HG02938 (cell line): Measurements from ENCODE around the gene FAM9C.

Source experiments
- ATAC-seq: cut with Tn5 transposase; IDR thresholded peaks from one replicate; pipeline ENCODE4 v1.9.1; 2021; ENCODE audit warnings: mild to moderate bottlenecking, moderate library complexity; ENCODE audit not compliant: unreplicated experiment

Gene FAM9C

DNA sequence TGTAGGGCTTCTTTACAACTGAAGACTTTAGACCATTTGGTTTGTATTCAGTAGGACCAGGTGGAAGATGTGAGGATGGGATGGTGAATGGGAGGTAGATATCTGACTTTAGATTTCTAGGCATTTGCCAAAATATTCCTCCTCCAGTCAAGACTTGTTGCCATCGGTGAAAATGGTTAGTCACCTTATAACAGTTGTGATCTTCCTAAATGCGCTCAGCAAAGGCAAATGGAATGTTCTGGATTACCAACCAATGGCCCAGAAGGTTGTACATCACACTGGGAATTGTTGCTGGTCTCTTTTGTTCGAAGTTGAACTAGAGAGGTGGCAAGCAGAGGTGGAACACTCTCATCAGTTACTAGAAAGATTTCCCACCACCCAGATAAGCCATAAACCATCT is 35.6 kb downstream of the FAM9C start:
- ATAC-seq: no peak

DNA sequence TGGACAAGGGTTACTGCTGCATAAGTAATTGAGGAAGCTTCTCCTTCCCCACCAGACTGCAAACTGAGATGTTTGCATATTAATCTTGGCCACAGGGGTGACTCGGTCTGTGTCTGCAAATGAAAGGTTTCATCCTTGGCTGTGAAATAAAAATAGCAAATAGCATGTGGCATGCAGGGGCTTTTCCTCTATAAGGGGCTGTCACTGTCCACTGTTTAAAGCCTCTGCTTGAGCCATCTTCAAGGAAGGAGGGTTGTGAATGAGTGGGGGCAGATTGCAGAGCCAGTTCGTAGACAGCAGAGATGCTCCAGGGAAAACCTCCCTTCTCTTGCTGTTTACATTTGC is 36.3 kb downstream of the FAM9C start:
- no peak for ATAC-seq

DNA sequence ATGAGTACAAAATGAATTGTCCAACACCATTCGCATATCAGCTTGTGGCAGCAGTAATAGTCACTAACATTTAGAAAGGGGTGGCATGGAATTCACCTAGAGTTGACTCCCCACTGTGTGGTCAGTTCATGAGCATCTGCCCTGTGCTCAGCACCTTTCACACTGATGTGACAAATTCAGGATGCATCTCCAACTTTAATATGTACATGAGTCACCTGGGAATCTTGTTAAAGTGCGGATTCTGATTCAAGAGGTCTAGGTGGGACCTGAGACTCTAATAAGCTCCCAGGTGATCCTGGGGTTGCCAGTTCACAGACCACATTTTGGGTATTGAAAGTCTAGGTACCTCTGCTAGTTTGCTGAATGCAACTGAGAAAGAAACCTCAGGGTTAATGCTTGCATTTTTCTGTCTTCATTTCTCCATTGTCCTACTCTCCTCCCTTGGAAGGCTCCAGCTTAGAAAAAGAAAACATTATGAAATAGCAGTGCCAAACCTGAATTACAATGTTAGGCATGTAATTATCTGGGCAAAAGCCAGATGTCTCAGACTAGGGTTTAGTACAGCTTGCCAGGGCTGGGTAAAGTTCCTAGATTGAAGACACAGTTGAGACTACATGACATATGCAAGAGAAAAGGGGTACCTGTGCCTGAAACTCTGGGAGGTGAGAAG is 36.8 kb downstream of the FAM9C start:
- ATAC-seq: no peak

DNA sequence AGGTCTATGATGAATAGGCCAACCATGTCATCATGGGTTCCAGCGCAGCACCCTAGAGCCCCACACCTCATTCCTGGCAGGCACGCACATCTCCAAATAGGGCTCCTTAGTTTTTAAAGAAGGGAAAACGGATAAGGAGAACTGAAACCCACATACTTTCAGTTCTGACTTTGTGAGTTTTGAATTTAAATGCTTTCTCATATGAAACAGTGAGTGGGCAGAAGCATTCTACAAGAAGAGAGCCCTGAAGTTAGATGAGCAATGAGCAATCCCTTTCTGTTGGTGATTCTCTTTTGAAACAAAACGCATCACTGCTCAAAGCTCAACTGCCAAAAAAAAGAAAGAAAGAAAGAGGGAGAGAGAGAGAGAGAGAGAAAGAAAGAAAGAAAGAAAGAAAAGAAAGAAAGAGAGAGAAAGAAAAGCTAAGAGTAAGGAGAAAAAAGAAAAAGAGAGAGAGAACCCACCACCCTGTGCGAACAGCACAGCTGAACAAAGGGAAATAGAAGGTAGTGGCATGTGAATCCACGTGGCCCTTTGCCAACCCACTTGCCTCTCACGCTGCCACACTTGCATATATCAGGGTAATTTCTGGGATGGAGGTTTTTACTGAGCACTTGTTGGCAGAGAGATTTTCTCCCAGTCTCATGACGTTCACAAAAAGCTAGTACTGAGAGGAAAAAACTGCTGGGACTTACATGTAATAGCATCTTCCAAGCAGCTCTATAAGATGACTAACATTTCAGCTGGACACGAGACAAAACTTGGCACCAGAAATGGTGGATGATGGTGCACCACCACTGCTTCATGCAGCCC is 38.6 kb downstream of the FAM9C start:
- ATAC-seq: peak; percentile 47

DNA sequence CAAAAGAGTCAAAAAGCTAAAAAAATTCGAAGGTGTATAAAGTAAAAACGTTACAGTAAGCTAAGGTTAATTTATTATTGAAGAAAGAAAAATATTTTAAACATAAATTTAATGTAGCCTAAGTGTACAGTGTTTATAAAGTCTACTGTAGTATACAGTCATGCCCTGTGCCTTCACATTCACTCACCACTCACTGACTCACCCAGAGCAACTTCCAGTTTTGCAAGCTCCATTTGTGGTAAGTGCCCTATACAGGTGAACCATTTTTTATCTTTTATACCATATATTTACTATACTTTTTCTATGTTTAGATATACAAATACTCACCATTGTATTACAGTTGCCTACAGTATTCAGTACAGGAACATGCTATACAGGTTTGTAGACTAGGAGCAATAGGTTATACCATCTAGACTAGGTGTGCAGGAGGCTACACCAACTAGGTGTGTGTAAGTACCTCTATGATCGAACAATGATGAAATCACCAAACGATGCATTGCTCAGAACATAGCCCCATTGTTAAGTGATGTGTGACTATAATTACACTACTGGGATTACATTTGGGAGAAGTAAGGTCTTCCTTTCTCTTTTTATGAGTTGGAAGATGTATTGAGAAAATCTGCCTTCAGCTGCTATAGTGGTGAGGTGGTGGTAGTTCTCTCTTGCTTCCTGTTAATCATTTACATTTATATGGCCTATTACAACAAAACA is 42.3 kb downstream of the FAM9C start:
- no peak for ATAC-seq

DNA sequence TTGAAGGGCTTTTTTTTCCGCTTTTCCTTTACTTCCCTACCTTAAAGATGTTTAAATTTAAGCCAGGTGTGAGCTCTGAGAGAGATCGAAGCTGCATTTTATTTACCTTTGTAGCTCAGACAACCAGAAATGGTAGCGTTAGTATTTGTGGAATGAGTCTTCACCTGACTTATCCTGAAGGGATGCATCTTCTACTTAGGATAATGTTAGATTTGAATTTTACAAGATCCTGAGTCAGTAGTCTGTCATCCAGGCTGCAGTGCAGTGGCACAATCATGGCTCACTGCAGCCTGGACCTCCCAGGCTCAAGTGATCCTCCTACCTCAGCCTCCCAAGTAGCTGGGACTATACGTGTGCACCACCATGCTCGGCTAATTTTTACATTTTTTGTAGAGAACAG is 43.3 kb downstream of the FAM9C start:
- no peak for ATAC-seq

DNA sequence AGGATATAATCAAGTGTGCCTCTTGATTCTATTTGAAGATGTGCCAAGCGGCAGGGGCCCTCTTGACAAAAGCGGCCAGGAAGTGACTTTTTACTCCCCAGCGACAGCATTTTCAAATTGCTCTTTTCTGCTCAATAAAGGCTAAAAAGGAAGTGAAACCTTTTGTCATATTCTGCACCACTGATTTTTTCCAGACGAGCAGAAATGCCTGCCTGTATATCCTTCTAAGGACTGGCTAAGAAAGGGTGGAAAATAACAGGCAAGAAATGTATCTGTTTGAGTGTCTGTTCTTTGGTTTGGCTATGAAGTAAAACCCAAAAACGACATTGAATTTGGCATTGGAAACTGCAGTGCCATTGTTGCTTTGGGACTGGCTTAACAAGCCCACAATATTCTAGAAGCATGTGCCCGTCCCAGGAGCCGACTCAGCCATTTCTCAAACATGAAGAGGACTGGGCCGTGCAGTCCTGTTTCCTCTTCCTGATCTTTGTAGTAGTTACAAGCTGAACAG is 44.1 kb downstream of the FAM9C start:
- ATAC-seq: no peak

DNA sequence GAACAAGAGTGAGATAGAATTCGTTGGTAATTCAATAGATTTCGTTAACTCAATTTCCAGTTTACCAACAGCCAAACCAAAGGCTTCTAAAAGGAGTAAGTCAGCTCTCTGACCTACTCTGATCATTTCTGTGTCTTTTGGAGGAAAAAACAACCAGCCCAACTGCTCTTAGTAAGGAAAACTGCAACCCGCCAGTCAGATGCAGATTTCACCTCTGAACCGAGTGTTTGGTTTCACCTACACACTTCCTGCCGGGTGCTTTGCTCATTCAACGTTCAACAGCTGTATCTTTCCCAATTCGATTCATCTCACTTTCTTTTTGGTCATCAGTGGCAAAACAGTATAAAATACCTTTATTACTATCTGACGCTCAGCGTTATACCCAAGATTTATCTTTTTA is 45.0 kb downstream of the FAM9C start:
- ATAC-seq: peak; percentile 39

DNA sequence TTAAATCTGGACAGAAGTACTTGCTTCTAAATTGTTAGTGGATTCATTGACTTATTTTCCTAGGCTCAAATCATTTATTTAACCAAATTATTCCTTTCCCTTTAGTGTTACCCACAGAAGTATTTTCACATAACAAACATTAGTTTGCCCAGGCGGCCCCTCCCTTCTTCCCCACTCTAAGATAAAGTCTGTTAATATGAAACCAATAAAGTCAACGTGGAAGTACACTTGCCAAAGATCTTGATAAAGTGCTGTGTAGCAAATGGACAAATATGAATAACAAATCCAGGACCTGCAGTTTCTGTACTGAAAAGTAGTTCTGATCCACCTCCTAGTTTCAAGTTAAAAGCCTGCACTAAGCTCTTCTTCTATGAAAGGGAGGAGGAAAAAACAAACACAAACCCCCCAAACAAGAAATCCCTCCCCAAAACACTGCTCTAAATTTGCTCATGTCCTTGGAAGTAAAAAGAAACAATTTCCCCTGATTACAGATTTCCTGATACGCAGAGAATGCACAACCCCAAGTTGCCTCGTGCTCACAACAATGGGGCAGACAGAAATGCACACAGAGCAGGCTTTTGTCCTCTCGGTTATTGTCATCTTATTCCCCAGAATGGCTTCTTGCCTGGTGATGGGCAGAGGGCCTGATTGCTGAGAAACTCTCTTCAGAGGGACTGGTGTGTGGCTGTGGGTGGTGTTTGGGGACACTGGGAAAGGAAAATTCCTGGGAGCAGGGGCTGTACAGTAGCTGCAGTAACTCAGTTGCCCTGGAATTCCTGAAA is 46.3 kb downstream of the FAM9C start:
- ATAC-seq: no peak

DNA sequence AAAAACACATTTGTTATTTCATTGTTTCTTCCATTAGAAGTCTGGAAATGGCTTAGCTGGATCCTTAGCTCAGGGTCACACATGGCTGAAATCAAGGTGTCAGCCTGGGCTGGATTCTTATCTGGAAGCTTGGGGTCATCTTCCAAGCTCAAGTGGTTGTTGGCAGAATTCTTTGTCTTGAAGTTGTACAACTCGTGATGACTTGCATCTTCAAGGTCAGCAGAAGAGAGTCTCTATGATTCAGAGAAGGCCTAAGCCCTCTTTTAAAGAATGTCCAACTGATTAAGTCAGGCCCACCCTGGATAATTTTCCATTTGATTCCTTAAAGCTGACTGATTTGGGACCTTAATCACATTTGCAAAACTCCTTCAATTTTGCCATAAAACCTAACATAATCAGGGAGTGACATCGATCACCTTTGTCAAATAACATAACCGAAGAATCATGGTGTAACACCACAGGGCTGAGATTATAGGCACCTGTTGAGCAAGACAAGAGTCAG is 47.4 kb downstream of the FAM9C start:
- no peak for ATAC-seq

DNA sequence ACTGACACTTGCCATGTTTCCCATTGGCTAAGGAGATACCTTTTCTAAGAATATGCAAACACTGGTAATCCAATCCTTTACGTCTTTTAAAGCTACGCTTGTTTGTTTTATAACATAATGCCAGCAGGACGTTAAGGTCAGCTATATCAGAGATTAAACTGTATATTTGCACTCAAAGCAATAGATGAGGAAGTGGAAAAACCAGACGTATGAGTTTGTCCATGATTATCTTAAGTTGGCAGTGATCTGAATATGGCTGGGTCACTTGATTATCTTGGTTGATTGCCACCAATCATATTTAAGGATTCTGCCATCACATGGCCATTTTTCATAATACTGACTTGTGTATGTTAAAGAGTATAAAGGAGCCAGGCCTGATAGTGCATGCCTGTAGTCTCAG is 50.1 kb downstream of the FAM9C start:
- ATAC-seq: no peak

DNA sequence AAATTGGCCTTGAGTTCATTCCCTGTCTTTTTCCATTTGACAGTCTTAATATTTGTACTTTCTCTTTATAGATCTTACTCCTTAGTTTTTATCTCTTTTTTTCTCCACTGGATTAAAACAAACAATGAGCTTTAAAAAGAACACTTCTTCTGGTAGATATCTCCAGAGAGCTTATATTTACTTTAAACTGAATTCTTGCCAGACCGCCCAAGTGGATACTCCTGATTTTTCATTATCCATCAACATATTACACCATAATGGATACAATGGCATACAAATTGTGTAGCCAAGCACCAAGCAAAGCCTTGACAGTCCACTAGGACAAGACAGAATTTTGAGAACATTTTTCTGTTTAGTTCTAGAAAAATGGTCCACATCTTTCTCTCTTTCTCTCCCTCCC is 50.6 kb downstream of the FAM9C start:
- ATAC-seq: no peak

DNA sequence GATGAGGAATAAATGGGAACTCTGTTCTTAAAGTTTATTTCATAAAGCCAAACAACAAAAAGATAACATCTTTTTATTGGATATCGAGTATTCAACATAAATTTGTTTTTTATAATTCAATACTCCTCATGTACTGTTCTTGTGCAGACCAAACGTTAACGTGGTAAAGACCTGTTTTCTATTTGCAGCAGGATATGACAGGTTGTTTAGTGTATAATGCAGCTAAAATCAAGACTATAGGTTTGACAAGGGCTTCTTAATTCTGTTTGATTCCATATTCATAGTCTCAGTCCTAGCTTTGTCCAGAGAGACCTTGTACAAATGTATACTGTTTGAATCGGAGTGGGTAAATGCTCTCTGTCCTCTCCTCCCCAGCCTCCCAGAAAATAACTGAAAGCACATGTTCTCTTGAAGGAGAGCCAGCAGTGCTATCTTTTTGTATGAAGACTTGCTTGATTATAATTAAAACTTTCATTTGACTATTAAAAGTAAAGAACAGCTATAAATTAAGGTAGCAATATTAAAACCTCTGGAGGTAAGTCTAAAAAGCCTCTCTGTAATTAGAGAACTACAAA is 51.8 kb downstream of the FAM9C start:
- no peak for ATAC-seq

DNA sequence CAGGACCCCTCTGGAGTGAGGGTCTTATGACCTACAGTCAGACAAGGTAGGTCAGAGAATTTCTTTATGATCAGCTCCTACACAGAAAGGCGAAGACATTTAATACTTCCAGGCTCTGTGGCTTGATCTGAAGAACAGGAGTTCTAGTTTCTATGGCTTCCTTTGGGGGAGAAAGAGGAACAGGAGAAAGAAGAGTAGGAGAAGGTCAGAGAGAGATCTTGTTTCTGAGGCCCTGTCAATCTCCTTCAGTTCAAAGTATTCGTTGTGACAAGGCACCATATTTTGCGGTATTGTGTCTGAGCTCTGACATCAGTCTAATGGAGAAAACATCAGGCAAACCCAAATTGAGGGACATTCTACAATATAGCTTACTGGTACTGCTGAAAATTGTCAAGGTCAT is 52.8 kb downstream of the FAM9C start:
- no peak for ATAC-seq

DNA sequence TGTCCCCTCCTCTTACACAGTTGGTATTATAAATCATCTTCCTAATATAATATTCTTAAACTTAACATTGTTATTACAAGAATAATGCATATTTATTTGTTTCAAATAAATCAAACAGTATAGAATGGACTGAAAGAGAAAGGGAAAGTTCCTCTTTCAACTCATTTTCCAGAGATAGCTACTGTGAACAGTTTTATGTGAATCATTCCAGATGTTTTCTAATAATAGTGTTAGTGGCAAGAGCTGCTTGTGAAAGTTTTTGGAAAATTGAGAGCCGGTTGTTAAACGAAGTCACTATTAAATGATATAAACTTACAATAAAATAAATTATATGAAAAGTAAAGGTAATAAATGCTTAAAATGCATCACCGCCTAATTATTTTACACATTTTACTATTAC is 55.0 kb downstream of the FAM9C start:
- ATAC-seq: no peak

DNA sequence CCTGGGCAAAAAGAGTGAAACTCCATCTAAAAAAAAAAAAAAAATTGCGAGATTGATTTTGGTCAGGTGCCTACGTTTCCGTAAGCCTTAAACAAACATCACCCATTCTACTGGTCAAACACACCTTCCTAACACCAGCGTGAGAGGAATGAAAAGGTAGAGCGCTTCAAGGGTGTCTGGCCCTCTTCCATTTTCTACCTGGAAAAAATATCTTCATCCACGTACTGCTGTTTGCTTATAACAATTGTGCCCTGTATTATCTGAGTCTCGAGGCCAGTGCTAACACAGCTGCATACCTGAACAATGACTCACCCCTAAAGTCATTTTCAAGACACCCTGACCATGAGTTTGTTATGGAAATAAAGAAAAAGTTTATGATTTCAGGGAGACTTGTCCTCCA is 55.6 kb downstream of the FAM9C start:
- no peak for ATAC-seq

DNA sequence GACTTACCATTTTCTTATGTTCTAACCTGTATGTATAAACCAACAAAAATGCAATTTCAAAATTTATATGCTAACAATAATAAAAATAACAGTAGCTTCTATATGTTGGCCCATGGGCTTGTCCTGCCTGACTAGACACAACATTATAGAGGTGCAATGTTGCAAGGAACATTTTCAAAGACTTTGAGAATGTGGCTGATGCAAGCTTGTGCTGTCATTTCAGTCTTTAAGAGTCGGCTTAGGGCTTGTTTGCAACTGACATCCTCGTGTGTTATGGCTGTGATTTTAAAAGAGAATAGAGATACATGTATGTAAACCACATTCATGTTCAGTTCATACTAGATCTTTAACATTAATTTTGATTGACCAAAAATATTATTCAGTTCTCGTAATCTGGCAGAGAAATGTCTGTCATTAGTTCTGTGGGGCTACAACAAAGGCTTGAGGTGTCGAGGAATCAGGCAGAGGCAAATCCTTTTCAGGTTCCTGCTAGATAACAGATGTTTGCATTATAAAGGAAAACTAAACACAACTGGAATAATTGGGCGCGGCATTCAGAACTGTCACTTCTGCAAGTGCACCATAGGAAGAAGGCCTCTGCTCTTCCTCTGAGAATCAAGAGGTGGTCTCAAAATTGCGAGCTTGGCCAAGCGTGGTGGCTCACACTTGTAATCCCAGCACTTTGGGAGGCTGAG is 56.4 kb downstream of the FAM9C start:
- ATAC-seq: no peak

DNA sequence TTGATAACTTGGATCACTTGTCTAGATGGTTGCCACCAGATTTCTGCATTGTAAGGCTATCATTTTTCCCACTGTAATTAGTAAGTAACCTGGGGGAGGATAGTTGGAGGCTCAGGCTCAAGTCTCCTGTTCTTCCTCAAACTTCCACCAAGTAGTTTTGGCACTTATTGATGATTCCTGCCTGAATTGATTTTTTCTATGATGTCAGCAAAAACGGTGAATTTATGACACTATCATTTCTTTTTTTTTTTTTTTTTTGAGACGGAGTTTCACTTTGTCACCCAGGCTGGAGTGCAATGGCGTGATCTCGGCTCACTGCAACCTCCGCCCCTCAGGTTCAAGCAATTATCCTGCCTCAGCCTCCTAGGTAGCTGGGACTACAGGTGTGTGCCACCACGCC is 57.1 kb downstream of the FAM9C start:
- ATAC-seq: no peak

DNA sequence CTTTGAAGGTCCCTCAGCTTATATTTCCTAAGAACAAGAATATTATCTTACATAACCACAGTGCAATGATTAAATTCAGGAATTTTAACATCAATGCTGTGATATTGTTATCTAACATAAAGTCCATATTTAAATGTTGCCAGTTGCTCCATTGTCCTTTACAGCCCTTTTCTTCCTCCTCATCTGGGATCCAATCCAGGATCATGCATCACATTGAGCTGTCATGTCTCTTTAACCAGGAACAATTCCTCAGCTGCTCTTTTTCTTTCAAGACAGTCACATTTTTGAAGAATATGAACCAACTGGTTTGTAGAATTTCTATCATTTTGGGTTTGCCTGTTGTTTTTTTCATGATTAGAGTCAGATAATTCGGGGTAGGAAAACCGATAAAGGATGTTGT is 57.5 kb downstream of the FAM9C start:
- no peak for ATAC-seq

DNA sequence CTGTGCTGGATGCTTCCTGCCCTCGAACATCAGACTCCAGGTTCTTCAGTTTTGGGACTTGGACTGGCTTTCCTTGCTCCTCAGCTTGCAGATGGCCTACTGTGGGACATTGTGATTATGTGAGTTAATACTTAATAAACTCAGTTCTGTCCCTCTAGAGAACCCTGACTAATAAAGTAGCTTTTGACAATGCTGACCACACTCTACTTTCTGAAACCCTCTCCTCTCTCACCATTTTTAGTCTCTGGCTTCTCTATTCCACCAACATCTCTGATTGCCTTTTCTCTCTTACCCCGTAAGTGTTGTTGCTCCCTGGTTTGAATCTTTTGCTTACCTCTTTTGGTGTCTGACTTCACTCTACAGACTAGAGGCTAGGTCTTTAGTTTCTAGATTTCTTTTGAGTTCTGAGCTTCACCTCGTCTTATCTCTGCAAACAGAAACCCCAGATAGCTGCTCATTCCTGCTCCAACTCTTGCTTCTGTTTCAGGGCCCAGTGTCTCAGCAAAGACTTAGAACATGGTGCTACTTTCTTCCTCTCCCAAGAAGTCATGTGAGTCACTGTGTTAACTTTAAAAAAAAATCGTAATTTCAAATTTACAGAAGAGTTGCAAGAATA is 58.1 kb downstream of the FAM9C start:
- ATAC-seq: peak; percentile 62
